ENCODE results near the gene PRKCH.

PRKCH gene

GRCh38 chr14:61330511-61330910 lies 9.1 kb downstream of the PRKCH start:
- TF ChIP-seq REST (IDR thresholded peaks at IDR 0.05; ENCODE audit: insufficient read depth in 1 of 2, low read depth in 2 of 2, low read length in 2 of 2) (no peak), TAF1 (IDR thresholded peaks at IDR 0.05; ENCODE audit: borderline replicate concordance, insufficient read depth, low read length) (no peak), POLR2AphosphoS5 (IDR thresholded peaks at IDR 0.05; ENCODE audit: low read depth, low read length) (no peak), FOXP2 (optimal IDR thresholded peaks at IDR 0.05; ENCODE audit: borderline replicate concordance, extremely low read depth, extremely low read length, insufficient read depth) (no peak), SIN3A (IDR thresholded peaks at IDR 0.05; ENCODE audit: borderline replicate concordance, insufficient read depth, low read length) (no peak)

- TF ChIP-seq FOXP2 (optimal IDR thresholded peaks at IDR 0.05; ENCODE audit: borderline replicate concordance, extremely low read depth, extremely low read length, insufficient read depth) (no peak), POLR2AphosphoS5 (IDR thresholded peaks at IDR 0.05; ENCODE audit: low read depth, low read length) (no peak), SIN3A (IDR thresholded peaks at IDR 0.05; ENCODE audit: borderline replicate concordance, insufficient read depth, low read length) (no peak), TAF1 (IDR thresholded peaks at IDR 0.05; ENCODE audit: borderline replicate concordance, insufficient read depth, low read length) (no peak), REST (IDR thresholded peaks at IDR 0.05; ENCODE audit: insufficient read depth in 1 of 2, low read depth in 2 of 2, low read length in 2 of 2) (no peak)
Measured at GRCh38 chr14:61331992-61332657, 10.7 kb downstream of the PRKCH start.

- TF ChIP-seq TAF1 (IDR thresholded peaks at IDR 0.05; ENCODE audit: borderline replicate concordance, insufficient read depth, low read length) (no peak), SIN3A (IDR thresholded peaks at IDR 0.05; ENCODE audit: borderline replicate concordance, insufficient read depth, low read length) (no peak), REST (IDR thresholded peaks at IDR 0.05; ENCODE audit: insufficient read depth in 1 of 2, low read depth in 2 of 2, low read length in 2 of 2) (no peak), FOXP2 (optimal IDR thresholded peaks at IDR 0.05; ENCODE audit: borderline replicate concordance, extremely low read depth, extremely low read length, insufficient read depth) (no peak), POLR2AphosphoS5 (IDR thresholded peaks at IDR 0.05; ENCODE audit: low read depth, low read length) (no peak)
Measured at GRCh38 chr14:61332658-61333029, 11.3 kb downstream of the PRKCH start.

- TF ChIP-seq REST (IDR thresholded peaks at IDR 0.05; ENCODE audit: insufficient read depth in 1 of 2, low read depth in 2 of 2, low read length in 2 of 2) (no peak), FOXP2 (optimal IDR thresholded peaks at IDR 0.05; ENCODE audit: borderline replicate concordance, extremely low read depth, extremely low read length, insufficient read depth) (no peak), SIN3A (IDR thresholded peaks at IDR 0.05; ENCODE audit: borderline replicate concordance, insufficient read depth, low read length) (no peak), POLR2AphosphoS5 (IDR thresholded peaks at IDR 0.05; ENCODE audit: low read depth, low read length) (no peak), TAF1 (IDR thresholded peaks at IDR 0.05; ENCODE audit: borderline replicate concordance, insufficient read depth, low read length) (no peak)
Measured at GRCh38 chr14:61333087-61333486, 11.7 kb downstream of the PRKCH start.
